GM12801 (cell line): ENCODE results near the gene PTPRM.

Experiments
- TF ChIP-seq, protein P1 (sequence below): IDR thresholded peaks from one replicate; pipeline ENCODE4 v1.5.1; 2011; ENCODE audit warnings: control low read depth; ENCODE audit not compliant: insufficient read length; ENCODE audit errors: extremely low read depth

Gene PTPRM

GRCh38 chr18:7772510-7772888, 205.4 kb downstream of the PTPRM start:
- TF ChIP-seq, protein P1, sequence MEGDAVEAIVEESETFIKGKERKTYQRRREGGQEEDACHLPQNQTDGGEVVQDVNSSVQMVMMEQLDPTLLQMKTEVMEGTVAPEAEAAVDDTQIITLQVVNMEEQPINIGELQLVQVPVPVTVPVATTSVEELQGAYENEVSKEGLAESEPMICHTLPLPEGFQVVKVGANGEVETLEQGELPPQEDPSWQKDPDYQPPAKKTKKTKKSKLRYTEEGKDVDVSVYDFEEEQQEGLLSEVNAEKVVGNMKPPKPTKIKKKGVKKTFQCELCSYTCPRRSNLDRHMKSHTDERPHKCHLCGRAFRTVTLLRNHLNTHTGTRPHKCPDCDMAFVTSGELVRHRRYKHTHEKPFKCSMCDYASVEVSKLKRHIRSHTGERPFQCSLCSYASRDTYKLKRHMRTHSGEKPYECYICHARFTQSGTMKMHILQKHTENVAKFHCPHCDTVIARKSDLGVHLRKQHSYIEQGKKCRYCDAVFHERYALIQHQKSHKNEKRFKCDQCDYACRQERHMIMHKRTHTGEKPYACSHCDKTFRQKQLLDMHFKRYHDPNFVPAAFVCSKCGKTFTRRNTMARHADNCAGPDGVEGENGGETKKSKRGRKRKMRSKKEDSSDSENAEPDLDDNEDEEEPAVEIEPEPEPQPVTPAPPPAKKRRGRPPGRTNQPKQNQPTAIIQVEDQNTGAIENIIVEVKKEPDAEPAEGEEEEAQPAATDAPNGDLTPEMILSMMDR: no peak

DNA sequence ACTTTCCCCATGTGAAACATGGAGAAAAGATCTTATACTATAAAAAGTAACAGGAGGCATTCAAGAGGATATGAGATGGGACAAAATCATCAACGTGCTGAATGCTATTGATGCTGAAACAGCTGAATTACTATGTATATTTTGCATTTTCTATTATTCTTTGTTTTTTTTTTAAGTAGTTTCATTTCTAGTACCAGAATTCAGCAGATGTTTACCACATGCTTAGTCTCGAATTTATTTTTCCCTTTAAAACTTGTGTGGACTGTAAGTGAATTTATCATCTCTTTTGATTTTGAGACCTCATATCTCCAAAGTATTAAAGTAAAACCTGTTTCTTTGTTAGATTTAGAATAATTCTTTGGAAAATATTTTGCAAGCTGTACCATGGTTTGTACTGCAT, 205.8 kb downstream of the PTPRM start:
- TF ChIP-seq, protein P1: no peak

DNA sequence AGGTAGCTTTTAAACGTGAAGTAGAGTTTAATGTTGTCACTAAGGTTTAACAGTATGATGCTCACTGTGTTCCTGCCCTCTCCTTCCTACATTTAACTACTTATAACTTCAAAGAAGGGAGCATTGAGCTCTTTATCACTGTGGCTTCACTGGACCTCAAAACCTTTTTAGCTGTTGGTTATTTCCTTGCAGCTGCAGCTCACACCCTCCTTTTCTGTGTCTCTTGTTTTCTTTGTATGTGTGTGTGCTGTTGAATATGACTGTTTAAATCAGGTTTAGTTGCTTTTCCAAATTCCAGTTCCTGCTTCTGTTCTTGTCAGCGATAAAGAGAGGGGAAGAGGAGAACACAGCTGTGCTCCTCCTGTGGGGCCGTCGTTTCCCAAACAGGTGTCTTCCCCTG, 208.0 kb downstream of the PTPRM start:
- TF ChIP-seq, protein P1: no peak

DNA sequence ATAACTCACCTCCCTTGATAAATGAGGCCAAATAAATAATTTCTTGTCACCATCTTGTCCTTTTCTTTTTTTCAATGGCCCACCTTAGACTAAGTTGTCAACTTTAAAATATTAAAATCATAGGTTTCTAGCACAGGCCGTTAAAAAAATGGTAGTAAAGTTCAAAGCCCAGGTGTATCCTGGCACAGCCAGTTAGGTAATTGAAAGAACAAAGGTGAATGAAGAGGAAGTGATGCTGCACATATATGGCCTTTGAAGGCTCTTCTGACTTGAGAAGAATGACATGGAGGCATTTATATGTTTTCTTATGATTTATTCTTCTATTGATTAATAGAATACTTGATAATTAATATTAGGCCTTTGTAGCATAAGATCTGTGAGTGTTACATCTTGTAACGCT, 208.7 kb downstream of the PTPRM start:
- TF ChIP-seq, protein P1: no peak

DNA sequence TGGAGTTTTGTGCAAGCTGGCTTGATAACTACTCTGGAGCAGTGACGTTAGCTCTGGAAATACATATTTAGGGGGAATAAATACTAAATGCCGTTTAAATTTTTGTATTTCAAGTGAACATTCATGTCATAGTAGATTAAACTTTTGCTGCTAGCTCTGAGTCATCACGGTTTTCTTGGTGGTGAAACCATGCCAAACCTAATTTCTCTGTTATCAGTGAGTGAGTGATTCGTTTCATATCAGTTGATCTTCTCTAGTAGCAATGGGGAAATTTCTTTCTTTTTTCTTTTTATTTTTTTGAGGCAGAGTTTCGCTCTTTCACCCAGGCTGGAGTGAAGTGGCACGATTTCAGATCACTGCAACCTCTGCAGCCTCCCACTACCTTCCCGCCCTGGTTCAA, 211.1 kb downstream of the PTPRM start:
- TF ChIP-seq, protein P1: no peak

GRCh38 chr18:7779211-7779610, 212.1 kb downstream of the PTPRM start:
- TF ChIP-seq, protein P1: no peak

- TF ChIP-seq, protein P1: no peak
Observed at GRCh38 chr18:7784171-7784570, 217.1 kb downstream of the PTPRM start.

DNA sequence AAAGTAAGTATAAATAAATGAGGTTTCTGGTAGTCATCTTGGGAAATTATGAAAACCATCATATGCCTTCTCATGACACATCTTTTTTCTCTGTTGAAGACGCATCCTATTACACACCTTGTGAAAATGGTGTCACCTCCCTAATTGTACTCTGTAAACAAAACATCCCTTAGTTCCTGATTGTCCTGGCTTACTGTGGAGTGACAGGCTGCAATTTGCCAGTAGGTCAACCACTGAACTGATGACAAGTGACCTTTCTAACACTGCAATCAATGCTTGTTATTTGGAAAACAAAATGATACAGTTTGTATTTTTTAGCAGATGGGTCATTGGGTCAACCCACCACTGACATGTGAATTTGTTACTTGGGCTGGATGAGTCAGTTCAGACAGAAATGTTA, 219.5 kb downstream of the PTPRM start:
- TF ChIP-seq, protein P1: no peak
